Measurements from ENCODE around the gene DLG2.

DLG2 gene

GRCh38 chr11:83971063-83971462 is 1656.1 kb downstream of the DLG2 start:
- Histone ChIP-seq H3K4me3 (ENCODE audit: low read depth in 1 of 2, low read length in 1 of 2) (no peak overlapping the region), H3K36me3 (no peaks in the 10 kb centered on the region), H3K27ac (no peak overlapping the region), H3K4me1 (ENCODE audit: control insufficient read depth in 1 of 2, insufficient read depth in 1 of 2, low read depth in 1 of 2, low read length in 1 of 2) (no peaks in the 10 kb centered on the region), H3K9me3 (no peaks in the 10 kb centered on the region), H3K27me3 (no peaks in the 10 kb centered on the region)
- TF ChIP-seq, protein P1, sequence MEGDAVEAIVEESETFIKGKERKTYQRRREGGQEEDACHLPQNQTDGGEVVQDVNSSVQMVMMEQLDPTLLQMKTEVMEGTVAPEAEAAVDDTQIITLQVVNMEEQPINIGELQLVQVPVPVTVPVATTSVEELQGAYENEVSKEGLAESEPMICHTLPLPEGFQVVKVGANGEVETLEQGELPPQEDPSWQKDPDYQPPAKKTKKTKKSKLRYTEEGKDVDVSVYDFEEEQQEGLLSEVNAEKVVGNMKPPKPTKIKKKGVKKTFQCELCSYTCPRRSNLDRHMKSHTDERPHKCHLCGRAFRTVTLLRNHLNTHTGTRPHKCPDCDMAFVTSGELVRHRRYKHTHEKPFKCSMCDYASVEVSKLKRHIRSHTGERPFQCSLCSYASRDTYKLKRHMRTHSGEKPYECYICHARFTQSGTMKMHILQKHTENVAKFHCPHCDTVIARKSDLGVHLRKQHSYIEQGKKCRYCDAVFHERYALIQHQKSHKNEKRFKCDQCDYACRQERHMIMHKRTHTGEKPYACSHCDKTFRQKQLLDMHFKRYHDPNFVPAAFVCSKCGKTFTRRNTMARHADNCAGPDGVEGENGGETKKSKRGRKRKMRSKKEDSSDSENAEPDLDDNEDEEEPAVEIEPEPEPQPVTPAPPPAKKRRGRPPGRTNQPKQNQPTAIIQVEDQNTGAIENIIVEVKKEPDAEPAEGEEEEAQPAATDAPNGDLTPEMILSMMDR (IDR thresholded peaks at IDR 0.05), result no peak

DNA sequence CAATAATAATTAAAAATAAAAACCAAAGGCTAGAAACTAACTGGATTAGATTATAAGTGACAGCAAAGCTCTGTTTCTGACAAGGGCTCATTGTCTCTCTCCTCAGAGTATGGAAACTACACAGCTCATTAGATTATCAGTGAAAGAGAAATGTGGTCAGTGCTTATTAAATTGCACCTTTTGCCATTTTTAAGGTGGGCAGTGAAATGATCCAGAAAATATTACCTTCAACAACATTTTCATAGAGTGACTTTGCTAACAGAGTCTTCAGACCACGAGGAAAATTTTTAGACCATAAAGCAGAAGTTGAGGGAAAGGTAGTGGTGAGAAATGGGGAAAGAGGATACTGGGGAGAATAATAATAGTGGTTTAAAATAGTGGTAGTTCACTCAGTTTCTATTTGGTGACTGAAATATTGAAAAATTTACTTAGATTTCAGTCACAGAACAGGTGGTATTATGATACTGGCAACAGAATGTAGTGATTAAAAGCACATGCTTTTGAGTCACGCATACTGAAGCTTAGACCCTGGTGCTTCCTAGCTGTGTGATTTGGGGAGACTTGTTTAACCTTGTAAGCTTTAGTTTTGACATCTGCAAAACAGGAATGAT is 1657.0 kb downstream of the DLG2 start:
- no peak overlapping the region for H3K4me3 ChIP-seq (ENCODE audit: low read depth in 1 of 2, low read length in 1 of 2)
- TF ChIP-seq, protein P1 (IDR thresholded peaks at IDR 0.05), result no peak
- no peaks in the 10 kb centered on the region for H3K36me3 ChIP-seq
- H3K9me3 ChIP-seq, result no peaks in the 10 kb centered on the region
- no peaks in the 10 kb centered on the region for H3K27me3 ChIP-seq
- no peak overlapping the region for H3K27ac ChIP-seq
- H3K4me1 ChIP-seq (ENCODE audit: control insufficient read depth in 1 of 2, insufficient read depth in 1 of 2, low read depth in 1 of 2, low read length in 1 of 2), result no peaks in the 10 kb centered on the region

- TF ChIP-seq, protein P1 (IDR thresholded peaks at IDR 0.05), result no peak
Measured at GRCh38 chr11:83957038-83957900, 1669.9 kb downstream of the DLG2 start.

DNA sequence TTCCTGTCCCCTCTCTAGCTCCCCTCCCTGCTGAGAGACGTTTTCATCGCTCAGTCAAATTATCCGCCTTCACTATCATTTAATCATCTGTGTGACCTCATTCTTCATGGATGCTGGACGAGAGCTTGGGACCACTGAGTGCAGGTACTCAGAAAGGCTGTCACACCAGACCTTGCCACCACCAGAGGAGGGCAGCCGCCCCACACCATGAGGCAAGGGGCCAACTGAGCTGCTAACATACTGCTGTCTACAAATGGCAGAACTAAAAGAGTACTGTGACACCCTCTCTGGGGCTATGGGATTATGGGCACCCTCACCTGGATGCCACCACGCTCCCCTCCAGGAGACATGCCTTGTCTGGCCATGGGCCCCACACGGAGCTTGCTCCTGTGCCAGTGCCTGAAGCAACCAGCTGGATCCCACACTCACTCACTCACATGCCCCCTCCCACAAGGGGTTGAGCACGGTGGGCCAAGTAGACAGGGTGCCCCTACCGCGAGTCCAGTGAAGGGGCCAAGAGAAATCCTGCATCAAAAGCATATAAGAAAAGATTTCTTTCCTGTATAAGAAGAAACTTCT is 1670.9 kb downstream of the DLG2 start:
- Histone ChIP-seq H3K27ac (no peak overlapping the region), H3K27me3 (no peaks in the 10 kb centered on the region), H3K9me3 (no peaks in the 10 kb centered on the region), H3K4me1 (ENCODE audit: control insufficient read depth in 1 of 2, insufficient read depth in 1 of 2, low read depth in 1 of 2, low read length in 1 of 2) (no peaks in the 10 kb centered on the region), H3K4me3 (ENCODE audit: low read depth in 1 of 2, low read length in 1 of 2) (no peak overlapping the region), H3K36me3 (no peaks in the 10 kb centered on the region)
- TF ChIP-seq, protein P1 (IDR thresholded peaks at IDR 0.05), result no peak

More at GRCh38 chr11:83957038-83957900, 1669.9 kb downstream of the DLG2 start:
- Histone ChIP-seq H3K4me3 (ENCODE audit: low read depth in 1 of 2, low read length in 1 of 2) (no peak overlapping the region), H3K36me3 (no peaks in the 10 kb centered on the region), H3K27ac (no peak overlapping the region), H3K4me1 (ENCODE audit: control insufficient read depth in 1 of 2, insufficient read depth in 1 of 2, low read depth in 1 of 2, low read length in 1 of 2) (no peaks in the 10 kb centered on the region), H3K27me3 (no peaks in the 10 kb centered on the region), H3K9me3 (no peaks in the 10 kb centered on the region)

- Histone ChIP-seq H3K9me3 (no peaks in the 10 kb centered on the region), H3K4me1 (ENCODE audit: control insufficient read depth in 1 of 2, insufficient read depth in 1 of 2, low read depth in 1 of 2, low read length in 1 of 2) (no peaks in the 10 kb centered on the region), H3K27ac (no peak overlapping the region), H3K36me3 (no peaks in the 10 kb centered on the region), H3K4me3 (ENCODE audit: low read depth in 1 of 2, low read length in 1 of 2) (no peak overlapping the region), H3K27me3 (no peaks in the 10 kb centered on the region)
- TF ChIP-seq, protein P1 (IDR thresholded peaks at IDR 0.05), result no peak
Measured at GRCh38 chr11:83954780-83955179, 1672.4 kb downstream of the DLG2 start.

Data from neutrophil (primary cell).